ENCODE measurements around the gene ACTA2. TPM values are rescaled to one million over a fixed set of nuclear protein-coding genes. Genes with fewer than 3 reads are reported as not detected.

Gene ACTA2
- total RNA-seq, 1 experiment from 2014 or later, result 2.4 TPM

- Mint-ChIP-seq H3K4me3 (no peak overlapping the region), H3K36me3 (ENCODE audit: insufficient read depth in 1 of 3, low read depth in 3 of 3) (no peaks in the 10 kb centered on the region), H3K27me3 (ENCODE audit: low read depth) (no peaks in the 10 kb centered on the region), H3K4me1 (peaks cover 5% of the 10 kb centered on the region in 2 experiments), H3K27ac (no peak overlapping the region), H3K9me3 (no peaks in the 10 kb centered on the region)
- Histone ChIP-seq H3K4me2 (ENCODE audit: insufficient read depth, insufficient read length, low read length) (no peak overlapping the region), H2BK20ac (ENCODE audit: low read depth, low read length, poor library complexity, severe bottlenecking) (no peak overlapping the region), H3K79me2 (ENCODE audit: insufficient read depth, low read length) (no peaks in the 10 kb centered on the region), H4K5ac (ENCODE audit: insufficient read length, low read depth, low read length) (no peak overlapping the region), H3K23ac (ENCODE audit: insufficient read length, low read depth, low read length) (no peak overlapping the region), H2AFZ (ENCODE audit: low read length) (no peak overlapping the region), H3K9ac (ENCODE audit: extremely low read depth, insufficient read length, low read length) (no peak overlapping the region), H2BK15ac (ENCODE audit: low read depth, low read length) (no peak overlapping the region), H3K79me1 (ENCODE audit: insufficient read depth, low read depth, low read length, poor library complexity, severe bottlenecking) (no peaks in the 10 kb centered on the region), H3T11ph (ENCODE audit: low read length) (no peak overlapping the region), H3K4ac (ENCODE audit: low read depth, low read length) (no peak overlapping the region), H2AK5ac (ENCODE audit: insufficient read length, low read length) (no peak overlapping the region), H3K14ac (ENCODE audit: insufficient read depth, low read length) (no peak overlapping the region), H3K9me3 (ENCODE audit: control insufficient read depth, low read depth, low read length) (no peaks in the 10 kb centered on the region), H3K27ac (ENCODE audit: insufficient read length, low read depth, low read length) (no peak overlapping the region), H3K4me1 (ENCODE audit: insufficient read depth, low read length) (no peaks in the 10 kb centered on the region), H4K20me1 (ENCODE audit: control insufficient read depth, insufficient read depth, insufficient read length) (no peaks in the 10 kb centered on the region), H3K23me2 (ENCODE audit: insufficient read length, low read depth, low read length, poor library complexity, severe bottlenecking) (no peaks in the 10 kb centered on the region), H4K8ac (replicated peaks; ENCODE audit: insufficient read length, low read depth, low read length) (no peak overlapping the region), H2BK120ac (ENCODE audit: low read depth, low read length, poor library complexity, severe bottlenecking) (no peak overlapping the region), H2BK12ac (ENCODE audit: insufficient read length, low read depth, low read length) (no peak overlapping the region), H3K27me3 (ENCODE audit: insufficient read depth, low read length) (no peaks in the 10 kb centered on the region), H3K18ac (ENCODE audit: insufficient read length, low read depth, low read length) (no peak overlapping the region), H3K56ac (ENCODE audit: insufficient read length, low read depth, low read length) (no peak overlapping the region), H4K91ac (ENCODE audit: insufficient read length, low read depth, low read length) (no peak overlapping the region), H2BK5ac (ENCODE audit: insufficient read length, low read length) (no peak overlapping the region)
- no peak for DNase-seq
- no peak for TF ChIP-seq CTCF (conservative IDR thresholded peaks at IDR 0.05)
- no CpG with 5 or more reads among the region's 2 CpGs for WGBS (ENCODE audit: extremely low coverage, insufficient read length, low lambda C conversion rate)
Observed at GRCh38 chr10:88978463-88978862, 25.9 kb upstream of the ACTA2 start.
